Suprapubic skin (tissue), 4 donors: ENCODE data around the gene RGS2. TPM values are rescaled to one million over a fixed set of nuclear protein-coding genes. Genes with fewer than 3 reads are reported as not detected.

Experiments
- DNase-seq, 2 donors: peaks; one replicate each; pipeline ENCODE4 v3.0.0-alpha.2; 2019; ENCODE audit warnings: low spot score in 2 of 2
- H3K27ac ChIP-seq: fragments of 200-600 bp; sonication (generic); one replicate; pipeline ENCODE4 v1.5.1; 2019
- H3K27me3 ChIP-seq: fragments of 200-600 bp; sonication (generic); one replicate; pipeline ENCODE4 v1.5.1; 2019
- H3K36me3 ChIP-seq: fragments of 200-600 bp; sonication (generic); one replicate; pipeline ENCODE4 v1.5.1; 2019
- H3K4me1 ChIP-seq: fragments of 200-600 bp; sonication (generic); one replicate; pipeline ENCODE4 v1.5.1; 2019
- H3K4me3 ChIP-seq: fragments of 200-600 bp; sonication (generic); one replicate; pipeline ENCODE4 v1.5.1; 2019; ENCODE audit warnings: mild to moderate bottlenecking
- H3K9me3 ChIP-seq: fragments of 200-600 bp; sonication (generic); one replicate; pipeline ENCODE4 v1.5.1; 2019
- CTCF ChIP-seq, 2 donors: fragments of 200-600 bp in 1 of 2; fragments of 450-650 bp in 1 of 2; sonication (generic) in 1 of 2; IDR thresholded peaks; one replicate each; pipeline ENCODE4 v1.5.1; 2016 to 2019; ENCODE audit warnings: antibody characterized with exemption in 2 of 2, mild to moderate bottlenecking in 1 of 2, moderate library complexity in 1 of 2
- EP300 ChIP-seq: sonication (generic); formaldehyde crosslinking; IDR thresholded peaks from one replicate; pipeline ENCODE4 v1.6.1; 2017; ENCODE audit warnings: antibody characterized with exemption
- POLR2A ChIP-seq, 2 donors: fragments of 450-650 bp; IDR thresholded peaks; one replicate each; pipeline ENCODE4 v1.6.1; 2017; ENCODE audit warnings: antibody characterized with exemption in 2 of 2, mild to moderate bottlenecking in 2 of 2, moderate library complexity in 2 of 2
- POLR2AphosphoS5 ChIP-seq, 3 donors: sonication (generic); formaldehyde crosslinking; IDR thresholded peaks; one replicate each; pipeline ENCODE4 v1.6.1; 2017; ENCODE audit warnings: antibody characterized with exemption in 3 of 3
- WGBS: methylation state at CpG from one replicate; pipeline ENCODE4 v1.1.5; 2018; 5-methylcytosine and 5-hydroxymethylcytosine counted together
- total RNA-seq, 4 donors: library from RNA; depleted of rRNA; stranded (reverse); fragments of >200 nt; gene quantifications; one replicate each; pipeline ENCODE4 v1.1.0, GENCODE V29; 2016

RGS2 gene
- total RNA-seq, 4 donors from 2014 or later, result 20.4 to 84.5 (median 36.4) TPM

DNA sequence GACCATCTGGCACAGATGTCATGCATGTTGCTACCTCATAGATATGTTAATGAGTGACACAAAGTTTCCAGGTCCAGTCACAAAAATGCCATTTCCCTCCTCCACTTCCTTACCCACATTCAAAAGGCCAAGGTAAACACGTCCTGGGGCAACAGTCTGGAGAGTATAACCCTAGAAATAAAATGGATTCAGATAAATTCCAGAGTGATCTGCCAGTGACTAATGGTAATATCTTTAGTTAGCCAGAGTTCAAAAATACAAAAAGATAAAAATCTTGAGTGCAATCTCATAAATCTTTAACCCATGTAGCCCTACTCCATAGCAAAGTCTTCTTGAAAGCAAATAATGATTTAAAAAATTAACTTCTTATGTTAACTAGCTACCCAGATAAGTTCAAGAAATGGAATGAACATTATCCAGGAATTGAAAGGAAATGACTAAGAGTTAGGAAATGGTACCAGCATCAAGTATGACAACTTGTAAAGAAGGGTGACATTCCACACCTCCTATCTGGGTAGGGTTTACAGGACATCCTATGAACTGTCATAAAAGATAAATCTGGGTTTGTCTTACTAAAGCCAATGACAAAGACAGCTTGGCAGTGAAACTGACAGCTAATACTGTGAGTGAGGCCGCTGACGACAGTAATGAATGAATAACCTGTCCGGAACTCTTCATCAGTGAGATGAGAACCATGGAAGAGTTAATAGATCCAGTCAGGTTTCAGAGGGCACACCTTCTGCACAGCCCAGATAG is 18.1 kb downstream of the RGS2 start:
- 73% methylated on average over 4 of the region's 4 CpGs for WGBS
- Histone ChIP-seq H3K4me3 (no peak overlapping the region), H3K27ac (no peak overlapping the region), H3K36me3 (no peaks in the 10 kb centered on the region), H3K27me3 (no peaks in the 10 kb centered on the region), H3K4me1 (no peaks in the 10 kb centered on the region), H3K9me3 (no peaks in the 10 kb centered on the region)
- no peak for DNase-seq
- TF ChIP-seq POLR2AphosphoS5 (IDR thresholded peaks at IDR 0.05) (no peak), CTCF (IDR thresholded peaks at IDR 0.05) (no peak), EP300 (no peak)

- Histone ChIP-seq H3K9me3 (no peaks in the 10 kb centered on the region), H3K4me1 (peaks cover 14% of the 10 kb centered on the region), H3K27ac (no peak overlapping the region), H3K4me3 (no peak overlapping the region), H3K36me3 (no peaks in the 10 kb centered on the region), H3K27me3 (no peaks in the 10 kb centered on the region)
- WGBS, result 45% methylated on average over 6 of the region's 6 CpGs
- no peak for TF ChIP-seq CTCF (IDR thresholded peaks at IDR 0.05)
- no peak for TF ChIP-seq POLR2A (IDR thresholded peaks at IDR 0.05)
- TF ChIP-seq POLR2AphosphoS5 (IDR thresholded peaks at IDR 0.05), result no peak
- no peak for TF ChIP-seq EP300
- no peak for DNase-seq
Measured at GRCh38 chr1:192830595-192831246, 21.9 kb downstream of the RGS2 start.

DNA sequence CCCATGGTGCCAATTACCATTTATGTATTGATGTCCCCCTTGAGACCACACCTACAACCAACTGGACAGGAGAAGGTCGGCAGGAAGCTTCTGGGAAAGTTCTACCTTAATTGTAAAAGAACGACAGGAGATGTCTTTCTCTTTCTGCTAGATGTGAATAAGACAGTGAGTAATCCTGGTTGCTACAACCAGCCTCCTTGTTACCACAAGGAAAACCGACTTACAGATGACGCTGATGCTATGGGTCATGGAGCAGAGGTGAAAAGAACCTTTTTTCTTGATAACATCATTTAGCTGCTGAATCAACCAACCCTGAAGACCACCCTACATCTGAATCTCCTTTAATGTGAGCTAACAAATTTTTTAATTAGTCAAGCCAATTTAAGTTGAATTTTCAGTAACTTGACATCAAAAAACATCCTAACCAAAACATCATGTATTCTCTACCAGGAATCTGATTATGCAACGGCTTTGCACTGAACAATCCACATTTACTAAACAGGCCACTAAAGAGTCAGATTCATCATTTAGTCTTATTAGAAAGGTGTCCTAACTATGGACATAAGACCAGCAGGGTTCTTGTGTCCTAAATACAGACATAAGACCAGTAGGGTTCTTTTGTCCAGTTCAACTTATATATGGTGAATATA is 23.0 kb downstream of the RGS2 start:
- H3K9me3 ChIP-seq, result no peaks in the 10 kb centered on the region
- H3K27ac ChIP-seq, result no peak overlapping the region
- H3K4me3 ChIP-seq, result no peak overlapping the region
- no peaks in the 10 kb centered on the region for H3K36me3 ChIP-seq
- H3K27me3 ChIP-seq, result no peaks in the 10 kb centered on the region
- DNase-seq, result no peak
- WGBS, result 82% methylated on average over 5 of the region's 5 CpGs
- H3K4me1 ChIP-seq, result peaks cover 14% of the 10 kb centered on the region
- TF ChIP-seq EP300, result no peak
- no peak for TF ChIP-seq POLR2A (IDR thresholded peaks at IDR 0.05)
- no peak for TF ChIP-seq POLR2AphosphoS5 (IDR thresholded peaks at IDR 0.05)
- no peak for TF ChIP-seq CTCF (IDR thresholded peaks at IDR 0.05)

DNA sequence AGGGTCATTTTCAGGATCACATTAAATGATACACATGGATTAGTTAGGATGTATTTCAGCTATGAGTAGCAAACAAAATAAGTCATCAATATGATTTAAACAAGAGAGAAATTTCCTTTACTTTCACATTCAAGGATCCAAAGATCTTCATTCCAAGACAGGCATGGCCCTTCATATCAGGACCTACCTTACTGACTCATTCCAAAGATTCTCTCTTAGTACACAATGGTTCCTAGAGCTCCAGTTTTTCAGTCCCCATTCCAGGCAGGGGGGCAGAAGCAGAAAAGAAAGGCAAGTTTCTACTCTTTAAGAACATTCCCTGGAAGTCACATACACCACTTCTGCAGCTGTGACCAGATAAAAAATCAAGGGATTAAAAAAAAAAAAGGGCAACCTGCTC is 23.7 kb downstream of the RGS2 start:
- TF ChIP-seq CTCF (IDR thresholded peaks at IDR 0.05), result no peak
- no peaks in the 10 kb centered on the region for H3K27me3 ChIP-seq
- H3K9me3 ChIP-seq, result no peaks in the 10 kb centered on the region
- no peak overlapping the region for H3K27ac ChIP-seq
- H3K4me1 ChIP-seq, result peaks cover 14% of the 10 kb centered on the region
- H3K36me3 ChIP-seq, result no peaks in the 10 kb centered on the region
- no peak for DNase-seq
- H3K4me3 ChIP-seq, result no peak overlapping the region

DNA sequence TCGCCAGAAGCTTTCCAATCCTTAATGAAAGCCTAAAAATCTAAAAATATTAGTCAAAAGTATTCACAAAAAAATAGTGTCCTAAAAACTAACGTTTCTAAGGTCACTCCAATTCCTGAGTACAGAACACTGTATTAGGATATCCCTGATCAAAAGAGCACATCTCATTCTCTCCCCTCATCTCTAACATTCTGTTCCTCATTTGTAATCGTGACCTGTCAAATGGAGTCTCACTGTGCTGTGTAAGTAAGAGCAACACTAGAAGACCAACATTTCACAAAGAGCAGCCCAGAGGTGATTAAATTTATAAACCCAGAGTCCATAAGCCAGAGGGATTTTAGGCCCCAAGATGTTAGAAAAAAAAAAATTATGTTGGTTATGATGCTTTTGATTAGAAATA is 26.3 kb downstream of the RGS2 start:
- H3K36me3 ChIP-seq, result no peaks in the 10 kb centered on the region
- WGBS, result 58% methylated on average over 3 of the region's 3 CpGs
- no peak for TF ChIP-seq EP300
- no peak for TF ChIP-seq CTCF (IDR thresholded peaks at IDR 0.05)
- no peak for TF ChIP-seq POLR2A (IDR thresholded peaks at IDR 0.05)
- TF ChIP-seq POLR2AphosphoS5 (IDR thresholded peaks at IDR 0.05), result no peak
- no peak overlapping the region for H3K4me3 ChIP-seq
- no peaks in the 10 kb centered on the region for H3K27me3 ChIP-seq
- H3K27ac ChIP-seq, result peak overlapping the region; percentile 30
- DNase-seq, result no peak
- no peaks in the 10 kb centered on the region for H3K9me3 ChIP-seq
- peaks cover 14% of the 10 kb centered on the region for H3K4me1 ChIP-seq
